Upper lobe of left lung (tissue), 4 donors: ENCODE results near the gene TMEM63A.

Experiments
- EP300 ChIP-seq, 4 donors: sonication (generic); formaldehyde crosslinking; IDR thresholded peaks; one replicate each; pipeline ENCODE4 v1.5.1; 2017; ENCODE audit warnings: antibody characterized with exemption in 4 of 4, control low read depth in 2 of 4
- POLR2A ChIP-seq, 4 donors: fragments of 450-650 bp; IDR thresholded peaks; one replicate each; pipeline ENCODE4 v1.5.1; 2016 to 2017; ENCODE audit warnings: antibody characterized with exemption in 4 of 4, mild to moderate bottlenecking in 2 of 4
- POLR2AphosphoS5 ChIP-seq, 2 donors: sonication (generic); formaldehyde crosslinking; IDR thresholded peaks; one replicate each; pipeline ENCODE4 v1.5.1; 2017; ENCODE audit warnings: antibody characterized with exemption in 2 of 2
- TF ChIP-seq, protein P1 (sequence below), 6 experiments: fragments of 450-650 bp in 4 of 6; fragments of 200-600 bp in 2 of 6; sonication (generic) in 2 of 6; IDR thresholded peaks; one replicate each; pipeline ENCODE4 v1.5.1; 2016 to 2019; ENCODE audit warnings: antibody characterized with exemption in 6 of 6

DNA sequence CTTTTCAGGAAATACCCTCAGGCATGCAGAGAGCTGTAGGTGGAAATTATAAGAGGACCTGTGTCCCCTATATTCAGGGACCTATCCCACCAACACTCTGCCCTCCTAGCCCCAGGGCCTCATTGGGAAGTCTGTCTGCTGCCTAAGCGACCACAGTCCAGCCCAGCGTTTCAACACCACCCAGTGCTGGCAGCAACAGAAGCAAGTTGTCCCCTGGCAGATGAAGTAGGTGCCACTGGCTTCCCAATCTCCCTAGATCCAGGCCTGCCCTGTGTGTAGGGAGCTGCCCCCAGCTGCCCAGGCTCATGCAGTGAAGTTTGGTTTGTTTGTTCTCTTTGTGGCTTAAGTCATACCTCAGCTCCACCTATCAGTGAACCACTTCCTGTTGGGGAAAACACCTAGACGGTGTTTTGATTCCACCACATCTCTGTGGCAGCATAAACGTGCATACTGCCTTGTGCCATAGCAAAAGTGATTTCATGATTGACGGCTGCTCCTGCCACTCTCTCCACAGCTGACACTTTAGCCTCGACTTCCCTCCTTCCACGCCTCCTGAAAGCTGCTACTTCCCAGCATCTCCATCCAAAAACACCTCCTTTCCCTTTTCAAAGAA, 14.9 kb upstream of the TMEM63A start:
- TF ChIP-seq POLR2A (IDR thresholded peaks at IDR 0.05), result peak in 1 of 4 donors; percentile 28
- TF ChIP-seq, protein P1, sequence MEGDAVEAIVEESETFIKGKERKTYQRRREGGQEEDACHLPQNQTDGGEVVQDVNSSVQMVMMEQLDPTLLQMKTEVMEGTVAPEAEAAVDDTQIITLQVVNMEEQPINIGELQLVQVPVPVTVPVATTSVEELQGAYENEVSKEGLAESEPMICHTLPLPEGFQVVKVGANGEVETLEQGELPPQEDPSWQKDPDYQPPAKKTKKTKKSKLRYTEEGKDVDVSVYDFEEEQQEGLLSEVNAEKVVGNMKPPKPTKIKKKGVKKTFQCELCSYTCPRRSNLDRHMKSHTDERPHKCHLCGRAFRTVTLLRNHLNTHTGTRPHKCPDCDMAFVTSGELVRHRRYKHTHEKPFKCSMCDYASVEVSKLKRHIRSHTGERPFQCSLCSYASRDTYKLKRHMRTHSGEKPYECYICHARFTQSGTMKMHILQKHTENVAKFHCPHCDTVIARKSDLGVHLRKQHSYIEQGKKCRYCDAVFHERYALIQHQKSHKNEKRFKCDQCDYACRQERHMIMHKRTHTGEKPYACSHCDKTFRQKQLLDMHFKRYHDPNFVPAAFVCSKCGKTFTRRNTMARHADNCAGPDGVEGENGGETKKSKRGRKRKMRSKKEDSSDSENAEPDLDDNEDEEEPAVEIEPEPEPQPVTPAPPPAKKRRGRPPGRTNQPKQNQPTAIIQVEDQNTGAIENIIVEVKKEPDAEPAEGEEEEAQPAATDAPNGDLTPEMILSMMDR (IDR thresholded peaks at IDR 0.05), result no peak
- TF ChIP-seq EP300 (IDR thresholded peaks at IDR 0.05), result no peak
- TF ChIP-seq POLR2AphosphoS5 (IDR thresholded peaks at IDR 0.05), result peak in 1 of 2 donors; percentile 45
